ENCODE results near the gene KLHL21. TPM values are rescaled to one million over a fixed set of nuclear protein-coding genes. Genes with fewer than 3 reads are reported as not detected.

Gene KLHL21
- total and polyA plus RNA-seq, 2 donors (not counting 1 experiment from before 2014, with no cell fraction given): 14.4 to 29.9 TPM

GRCh38 chr1:6612641-6613360, 10.1 kb upstream of the KLHL21 start:
- no peaks in the 10 kb centered on the region for H3K27me3 ChIP-seq (replicated peaks in 1 of 4; ENCODE audit: control extremely low read depth in 1 of 4, control insufficient read depth in 3 of 4, insufficient read depth in 4 of 4, low read length in 3 of 4)
- ChIA-PET POLR2A (interaction anchor here (0.7 to 2.0 kb wide), 7 partner anchors 9 to 33 kb away, joined by 3 to 19 read pairs (median 4); partner anchors contain the start of genes KLHL21 and ZBTB48), CTCF (interaction anchor here (1.3 kb wide), 1 partner anchor 15 kb away, joined by 3 read pairs; no protein-coding TSS in a partner anchor)
- H3K36me3 ChIP-seq (replicated peaks in 1 of 2; ENCODE audit: control extremely low read depth in 1 of 2, control insufficient read depth in 1 of 2, extremely low read depth in 1 of 2, insufficient read depth in 2 of 2, low read length in 1 of 2): no peaks in the 10 kb centered on the region
- H2AFZ ChIP-seq (ENCODE audit: insufficient read depth, low read depth, low read length, poor library complexity, severe bottlenecking): peak overlapping the region; percentile 97
- H3K4me3 ChIP-seq (ENCODE audit: control extremely low read depth in 1 of 5, extremely low read depth in 1 of 5, insufficient read depth in 1 of 5, low read depth in 2 of 5, low read length in 4 of 5): peak overlapping the region; percentile 64 to 94 (median 77)
- H3K27me3 Mint-ChIP-seq: no peaks in the 10 kb centered on the region
- H3K4me1 ChIP-seq (ENCODE audit: control insufficient read depth in 2 of 2, insufficient read depth in 2 of 2, low read length in 2 of 2): peaks cover 11 to 14% of the 10 kb centered on the region in 2 donors
- peaks cover 17% of the 10 kb centered on the region for H3K4me1 Mint-ChIP-seq
- peak overlapping the region; percentile 84 for H3K27ac Mint-ChIP-seq
- peak overlapping the region; percentile 90 for H3K9ac ChIP-seq (ENCODE audit: low read length)
- H4K20me1 ChIP-seq (ENCODE audit: control insufficient read depth, insufficient read depth, low read length, poor library complexity, severe bottlenecking): peaks cover 4% of the 10 kb centered on the region
- H3K4me2 ChIP-seq (replicated peaks; ENCODE audit: low read depth, low read length, poor library complexity, severe bottlenecking): peak overlapping the region; percentile 99
- no peaks in the 10 kb centered on the region for H3K9me3 ChIP-seq (ENCODE audit: control extremely low read depth in 1 of 3, control insufficient read depth in 2 of 3, insufficient read depth in 1 of 3, low read length in 2 of 3)
- peaks cover 14% of the 10 kb centered on the region for H3K79me2 ChIP-seq (ENCODE audit: control insufficient read depth, insufficient read depth, low read length)
- under 1% methylated on average over 67 of the region's 67 CpGs for WGBS (ENCODE audit: insufficient coverage)
- H3K9me3 Mint-ChIP-seq (ENCODE audit: insufficient read depth): no peaks in the 10 kb centered on the region
- peak overlapping the region; percentile 7 to 77 for H3K27ac ChIP-seq (ENCODE audit: low read length in 2 of 2)
- DNase-seq: no peak
- ATAC-seq (ENCODE audit: low read depth): peak; percentile 28
- intact Hi-C loops (cut with micrococcal nuclease): loop anchor here (1.0 to 2.0 kb wide), 4 partner anchors 10 to 34 kb away; partner anchors contain the start of gene ZBTB48
- TF ChIP-seq CTCF (IDR thresholded peaks at IDR 0.05) (no peak), EZH2 (IDR thresholded peaks at IDR 0.05; ENCODE audit: borderline replicate concordance, insufficient read depth, low read depth, low read length, poor library complexity, severe bottlenecking) (no peak)
- H3K4me3 Mint-ChIP-seq: peak overlapping the region; percentile 89

Measured in B cell (primary cell).